ENCODE measurements around the gene ARHGAP44. TPM values are rescaled to one million over a fixed set of nuclear protein-coding genes. Genes with fewer than 3 reads are reported as not detected.
A peak's percentile ranks its signal among the peaks of the same experiment; 100 is the strongest.

The ARHGAP44 gene
- total RNA-seq, 8 experiments from 2014 or later = 0.76 to 19.1 (median 6.2) TPM

DNA sequence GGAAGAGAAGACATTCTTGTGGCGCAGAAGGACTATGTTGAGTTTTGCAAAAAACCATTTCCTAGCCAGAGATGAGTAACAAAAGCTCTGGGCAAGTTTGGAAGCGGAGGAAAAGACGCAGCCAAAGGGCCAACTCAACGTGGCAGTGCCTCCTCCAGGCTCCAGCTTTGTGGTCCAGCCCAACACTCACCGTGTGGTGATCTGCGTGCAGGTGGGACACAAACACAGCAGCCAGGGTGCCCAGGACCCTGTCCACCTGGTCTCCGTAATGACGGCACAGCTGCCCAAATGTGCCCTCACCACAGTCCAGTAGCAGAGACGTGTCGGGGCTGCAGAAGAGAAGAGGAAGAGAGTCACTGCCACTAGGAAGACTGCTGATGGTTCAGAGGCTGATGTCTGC, 207.1 kb downstream of the ARHGAP44 start:
- Histone ChIP-seq H3K4me3 (no peak overlapping the region), H3K27ac (no peak overlapping the region), H3K4me1 (replicated peaks in 1 of 2) (peaks cover 19 to 31% of the 10 kb centered on the region in 2 donors)
- ATAC-seq (replicated peaks in 6 of 8) = no peak
- in situ Hi-C loops (cut with MboI; ENCODE audit: low pct_unique_long_range_greater_than_20kb in 2 of 9, low sequenced_read_pairs in 9 of 9, unreplicated experiment in 9 of 9) = no loop called here
- WGBS, 10 experiments = 60 to 100% (median 100%) methylated on average over 1 to 6 of the region's 10 CpGs; no CpG with 5 or more reads in 2 of the 10 experiments

DNA sequence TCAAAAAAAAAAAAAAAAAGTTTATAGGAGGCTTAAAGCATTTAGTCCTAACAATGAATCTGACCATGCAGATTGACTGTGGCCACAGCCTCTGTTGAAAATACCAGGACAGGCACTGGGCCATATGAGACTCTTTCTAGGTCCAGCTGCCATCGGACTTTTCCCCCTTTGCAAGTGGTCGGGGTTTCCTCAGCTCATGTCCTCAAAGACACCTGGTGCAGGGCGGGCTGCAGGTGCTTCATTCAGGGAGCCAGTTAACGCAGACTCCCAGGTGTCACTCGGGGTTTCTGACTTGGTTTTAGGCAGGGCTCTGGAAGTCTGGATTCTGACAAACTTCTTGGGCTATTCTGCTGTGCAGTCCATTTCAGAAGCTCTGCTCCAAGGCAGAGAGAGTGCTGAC, 207.6 kb downstream of the ARHGAP44 start:
- in situ Hi-C loops (cut with MboI; ENCODE audit: low pct_unique_long_range_greater_than_20kb in 2 of 9, low sequenced_read_pairs in 9 of 9, unreplicated experiment in 9 of 9) = no loop called here
- WGBS, 10 experiments = 80 to 100% (median 92%) methylated on average over 1 to 5 of the region's 5 CpGs; no CpG with 5 or more reads in 5 of the 10 experiments

DNA sequence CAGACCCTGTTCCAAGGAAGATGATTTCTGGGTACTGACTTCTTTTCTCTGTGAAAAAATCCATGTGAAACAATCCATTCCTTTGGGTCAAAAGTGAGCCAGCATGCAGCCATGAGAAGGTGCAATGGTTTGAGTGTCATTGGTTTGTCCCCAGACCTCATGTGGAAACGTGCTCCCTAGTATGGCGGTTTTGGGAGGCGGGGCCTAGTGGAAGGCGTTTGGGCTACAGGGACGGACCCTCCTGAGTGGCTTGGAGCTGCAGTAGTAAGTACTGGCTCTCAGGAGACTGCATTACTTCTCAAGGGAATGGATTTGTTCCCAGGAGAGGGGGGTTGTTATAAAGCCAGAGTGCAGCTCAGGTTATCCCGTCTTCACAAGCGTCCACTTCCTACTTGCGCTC, 209.2 kb downstream of the ARHGAP44 start:
- no peak overlapping the region for H3K27ac ChIP-seq
- ATAC-seq (replicated peaks in 6 of 8) = no peak
- H3K4me1 ChIP-seq (replicated peaks in 1 of 2) = peaks cover 29 to 44% of the 10 kb centered on the region in 2 donors
- WGBS, 10 experiments = 6 to 89% (median 78%) methylated on average over 3 to 5 of the region's 8 CpGs; no CpG with 5 or more reads in 5 of the 10 experiments
- in situ Hi-C loops (cut with MboI; ENCODE audit: low pct_unique_long_range_greater_than_20kb in 2 of 9, low sequenced_read_pairs in 9 of 9, unreplicated experiment in 9 of 9) = no loop called here
- H3K4me3 ChIP-seq = no peak overlapping the region

More for the DNA sequence above, 207.6 kb downstream of the ARHGAP44 start:
- Histone ChIP-seq H3K4me1 (replicated peaks in 1 of 2) (peaks cover 24 to 34% of the 10 kb centered on the region in 2 donors), H3K4me3 (no peak overlapping the region), H3K27ac (no peak overlapping the region)
- no peak for ATAC-seq (replicated peaks in 6 of 8)

DNA sequence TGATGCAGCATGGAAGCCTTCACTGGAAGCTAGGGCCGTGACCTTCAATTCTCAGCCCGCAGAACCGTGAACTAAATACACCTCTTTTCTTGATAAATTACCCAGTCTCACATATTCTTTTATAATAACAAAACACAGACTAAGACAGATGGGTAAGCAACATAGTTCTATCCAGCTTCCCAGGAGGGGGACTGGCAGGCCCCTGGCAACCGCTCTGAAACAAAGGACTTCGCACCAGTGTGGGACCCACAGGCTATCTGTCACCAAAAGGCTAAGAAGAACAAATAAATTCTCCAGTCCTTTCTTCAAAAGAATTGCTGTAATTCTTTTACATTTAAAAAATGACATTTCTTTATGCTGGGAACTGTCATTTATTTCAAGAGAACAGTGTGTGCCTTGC, 209.6 kb downstream of the ARHGAP44 start:
- peak in 5 of 8 experiments; percentile 69 to 85 (median 73) for ATAC-seq (replicated peaks in 6 of 8)
- in situ Hi-C loops (cut with MboI; ENCODE audit: low pct_unique_long_range_greater_than_20kb in 2 of 9, low sequenced_read_pairs in 9 of 9, unreplicated experiment in 9 of 9) = no loop called here

DNA sequence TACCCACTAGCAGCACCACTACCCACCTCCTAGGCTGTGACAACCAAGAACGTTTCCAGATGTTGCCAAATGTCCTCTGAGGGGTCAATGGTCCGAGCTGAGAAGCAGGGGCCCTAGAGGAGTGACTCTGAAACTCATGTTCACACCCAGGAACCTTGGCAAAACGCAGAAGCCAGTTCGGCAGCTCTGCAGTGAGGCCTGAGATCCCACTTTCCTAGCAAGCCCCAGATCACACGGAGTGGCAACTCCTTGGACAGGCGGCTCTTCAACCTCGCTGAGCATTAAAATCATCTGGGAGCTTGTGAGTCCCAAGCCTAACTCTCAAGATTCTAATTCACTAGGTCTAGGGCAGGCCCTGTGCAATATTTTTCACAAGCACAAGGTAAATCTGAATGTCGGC, 211.3 kb downstream of the ARHGAP44 start:
- Histone ChIP-seq H3K27ac (no peak overlapping the region), H3K4me1 (replicated peaks in 1 of 2) (peaks cover 29 to 44% of the 10 kb centered on the region in 2 donors), H3K4me3 (no peak overlapping the region)
- in situ Hi-C loops (cut with MboI; ENCODE audit: low pct_unique_long_range_greater_than_20kb in 2 of 9, low sequenced_read_pairs in 9 of 9, unreplicated experiment in 9 of 9) = loop anchor here in 2 of 9 experiments (25.0 kb wide), 1 partner anchor 813 kb away; no protein-coding TSS in a partner anchor
- no peak for ATAC-seq (replicated peaks in 6 of 8)
- 89 to 100% (median 97%) methylated on average over 1 to 7 of the region's 8 CpGs; no CpG with 5 or more reads in 4 of the 10 experiments for WGBS, 10 experiments

More for the DNA sequence above, 209.6 kb downstream of the ARHGAP44 start:
- no peak overlapping the region for H3K27ac ChIP-seq
- WGBS, 10 experiments = 15 to 100% (median 100%) methylated on average over 1 to 4 of the region's 5 CpGs; no CpG with 5 or more reads in 3 of the 10 experiments
- no peak overlapping the region for H3K4me3 ChIP-seq
- peaks cover 29 to 44% of the 10 kb centered on the region in 2 donors for H3K4me1 ChIP-seq (replicated peaks in 1 of 2)

DNA sequence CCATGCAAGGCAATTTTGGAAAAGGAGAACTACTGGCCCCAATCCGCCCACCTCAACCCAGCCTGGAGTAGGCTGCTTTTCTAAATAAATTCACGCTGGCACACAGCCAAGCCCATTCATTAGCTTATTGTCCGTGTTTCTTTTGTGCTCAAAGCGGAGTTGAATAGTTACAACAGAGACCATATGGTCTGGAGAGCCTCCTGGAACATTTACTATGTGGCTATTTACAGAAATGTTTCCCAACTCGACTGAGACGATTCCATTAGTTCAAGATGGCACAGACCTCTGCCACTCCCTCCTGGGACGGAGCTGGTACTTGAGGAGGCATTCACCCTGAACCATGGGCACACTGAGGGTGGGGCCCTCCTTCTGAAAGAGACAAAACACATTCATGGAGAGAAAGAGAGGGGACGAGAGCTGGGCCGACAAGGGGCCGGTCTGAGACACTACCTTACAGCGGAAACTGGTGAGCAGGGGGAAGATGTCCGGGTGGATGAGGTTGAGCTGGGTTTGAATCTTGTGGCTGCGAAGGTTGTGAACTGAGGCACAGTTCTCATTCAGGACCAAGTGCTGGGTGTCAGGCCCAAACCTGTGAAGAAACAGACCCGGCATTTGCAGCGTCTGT, 212.8 kb downstream of the ARHGAP44 start:
- Histone ChIP-seq H3K27ac (peak overlapping the region in 1 of 2 donors; percentile 47), H3K4me1 (replicated peaks in 1 of 2) (peaks cover 29 to 44% of the 10 kb centered on the region in 2 donors), H3K4me3 (no peak overlapping the region)
- WGBS, 10 experiments = 10 to 71% (median 35%) methylated on average over 2 to 8 of the region's 15 CpGs; no CpG with 5 or more reads in 1 of the 10 experiments
- ATAC-seq (replicated peaks in 6 of 8) = peak in 5 of 8 experiments; percentile 65 to 80 (median 73)
- in situ Hi-C loops (cut with MboI; ENCODE audit: low pct_unique_long_range_greater_than_20kb in 2 of 9, low sequenced_read_pairs in 9 of 9, unreplicated experiment in 9 of 9) = loop anchor here in 2 of 9 experiments (25.0 kb wide), 1 partner anchor 815 kb away; no protein-coding TSS in a partner anchor

DNA sequence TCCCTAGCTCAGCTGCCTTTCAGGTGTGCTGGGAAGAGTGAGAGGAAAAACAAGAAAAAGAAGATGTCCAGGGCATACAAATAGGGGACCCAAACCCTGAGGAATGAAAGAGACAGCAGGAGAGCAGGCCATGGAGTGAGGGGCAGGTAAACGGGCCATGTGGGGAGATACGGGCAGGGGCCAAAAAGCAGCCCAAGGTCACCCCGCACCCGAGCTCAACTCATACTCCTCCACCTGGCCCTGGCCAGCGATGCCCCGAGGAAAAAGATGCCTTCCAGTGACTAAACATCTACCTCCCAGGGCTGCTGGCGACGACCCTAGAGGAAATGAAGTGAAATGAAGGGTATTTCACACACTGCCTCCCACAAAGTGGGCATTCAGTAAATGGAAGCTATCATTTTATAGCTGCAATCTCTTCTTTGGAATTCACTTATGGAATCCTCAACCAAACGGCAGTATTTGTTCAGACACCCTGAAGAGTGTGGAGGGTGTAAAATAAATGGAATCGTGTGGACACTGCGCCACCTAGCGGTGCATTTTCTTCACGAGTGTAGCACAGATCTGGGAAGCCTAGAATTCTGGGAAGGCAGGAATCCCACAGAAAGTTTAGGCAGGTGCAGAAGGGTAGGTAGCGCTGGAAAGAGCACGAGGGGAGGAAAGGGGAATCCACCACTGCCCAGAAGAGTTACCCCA, 213.6 kb downstream of the ARHGAP44 start:
- no peak overlapping the region for H3K27ac ChIP-seq
- peaks cover 26 to 37% of the 10 kb centered on the region in 2 donors for H3K4me1 ChIP-seq (replicated peaks in 1 of 2)
- ATAC-seq (replicated peaks in 6 of 8) = peak; percentile 46 to 97 (median 64)
- no peak overlapping the region for H3K4me3 ChIP-seq
- 25 to 100% (median 60%) methylated on average over 1 to 8 of the region's 15 CpGs; no CpG with 5 or more reads in 4 of the 10 experiments for WGBS, 10 experiments
- in situ Hi-C loops (cut with MboI; ENCODE audit: low pct_unique_long_range_greater_than_20kb in 2 of 9, low sequenced_read_pairs in 9 of 9, unreplicated experiment in 9 of 9) = loop anchor here in 2 of 9 experiments (25.0 kb wide), 1 partner anchor 816 kb away; no protein-coding TSS in a partner anchor

DNA sequence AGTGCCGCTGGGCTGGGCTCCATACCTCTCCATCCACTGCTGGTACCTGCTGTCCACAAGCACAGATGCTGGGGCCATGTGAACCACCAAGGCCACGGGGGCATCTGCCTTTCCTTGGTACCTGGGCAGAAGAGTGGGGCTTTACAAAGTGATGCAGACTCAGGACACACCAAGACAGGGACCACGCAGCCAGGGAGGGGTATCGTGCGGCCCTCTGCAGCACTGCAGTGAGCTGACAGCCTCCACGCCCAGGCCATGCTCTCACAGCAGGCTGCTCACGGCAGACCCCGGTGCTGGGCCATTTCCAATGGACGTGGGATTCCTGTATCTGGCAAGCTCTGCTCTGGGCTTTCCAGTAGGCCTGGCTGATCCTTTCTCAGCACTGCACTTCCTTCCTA, 214.2 kb downstream of the ARHGAP44 start:
- Histone ChIP-seq H3K27ac (no peak overlapping the region), H3K4me3 (no peak overlapping the region), H3K4me1 (replicated peaks in 1 of 2) (peaks cover 20 to 32% of the 10 kb centered on the region in 2 donors)
- peak in 6 of 8 experiments; percentile 3 to 58 (median 24) for ATAC-seq (replicated peaks in 6 of 8)
- in situ Hi-C loops (cut with MboI; ENCODE audit: low pct_unique_long_range_greater_than_20kb in 2 of 9, low sequenced_read_pairs in 9 of 9, unreplicated experiment in 9 of 9) = loop anchor here in 2 of 9 experiments (25.0 kb wide), 1 partner anchor 816 kb away; no protein-coding TSS in a partner anchor
- 43 to 80% (median 68%) methylated on average over 1 to 3 of the region's 9 CpGs; no CpG with 5 or more reads in 6 of the 10 experiments for WGBS, 10 experiments

DNA sequence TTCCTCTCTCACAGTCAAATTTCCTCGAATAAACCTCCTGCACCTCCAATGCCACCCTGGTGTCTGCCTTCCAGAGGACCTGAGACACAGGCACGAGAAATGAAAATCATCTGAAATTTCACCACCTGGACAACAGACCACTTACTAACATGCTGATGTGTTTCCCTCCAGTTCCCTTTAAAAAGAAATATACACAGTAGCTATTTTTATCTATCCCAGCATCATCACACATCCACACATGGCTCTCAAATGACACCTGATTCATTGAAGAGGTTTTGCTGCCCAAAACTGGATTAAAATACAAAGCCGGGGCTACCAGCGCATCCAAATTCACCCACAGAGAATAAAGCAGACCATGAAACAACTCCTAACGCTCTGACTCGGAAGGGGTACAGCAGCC, 214.6 kb downstream of the ARHGAP44 start:
- in situ Hi-C loops (cut with MboI; ENCODE audit: low pct_unique_long_range_greater_than_20kb in 2 of 9, low sequenced_read_pairs in 9 of 9, unreplicated experiment in 9 of 9) = loop anchor here in 2 of 9 experiments (25.0 kb wide), 1 partner anchor 817 kb away; no protein-coding TSS in a partner anchor
- Histone ChIP-seq H3K27ac (no peak overlapping the region), H3K4me1 (replicated peaks in 1 of 2) (peaks cover 15 to 29% of the 10 kb centered on the region in 2 donors), H3K4me3 (no peak overlapping the region)
- ATAC-seq (replicated peaks in 6 of 8) = no peak
- 75 to 100% (median 90%) methylated on average over 1 to 6 of the region's 6 CpGs; no CpG with 5 or more reads in 1 of the 10 experiments for WGBS, 10 experiments

DNA sequence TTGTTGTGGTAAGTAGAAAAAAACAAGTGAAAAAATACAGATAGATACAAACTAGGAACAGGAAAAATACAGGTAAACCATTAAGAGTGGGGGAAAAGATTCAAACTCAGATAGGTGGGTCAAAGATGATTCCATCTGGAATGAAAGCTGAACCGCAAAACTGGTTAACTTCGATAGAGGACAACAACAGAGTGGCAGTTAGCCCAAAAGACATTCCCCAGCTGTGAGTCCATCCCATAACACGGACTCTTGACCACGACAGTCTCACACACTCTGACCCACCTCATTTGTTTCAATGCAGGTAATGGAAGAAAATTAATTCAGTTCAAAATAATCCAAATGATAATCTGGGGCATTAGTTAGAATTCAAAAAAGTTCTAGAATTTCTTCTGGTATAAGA, 215.0 kb downstream of the ARHGAP44 start:
- in situ Hi-C loops (cut with MboI; ENCODE audit: low pct_unique_long_range_greater_than_20kb in 2 of 9, low sequenced_read_pairs in 9 of 9, unreplicated experiment in 9 of 9) = loop anchor here in 2 of 9 experiments (25.0 kb wide), 1 partner anchor 817 kb away; no protein-coding TSS in a partner anchor
- peaks cover 11 to 27% of the 10 kb centered on the region in 2 donors for H3K4me1 ChIP-seq (replicated peaks in 1 of 2)
- no peak for ATAC-seq (replicated peaks in 6 of 8)
- 50 to 100% (median 90%) methylated on average over 1 to 4 of the region's 4 CpGs; no CpG with 5 or more reads in 2 of the 10 experiments for WGBS, 10 experiments
- no peak overlapping the region for H3K27ac ChIP-seq
- H3K4me3 ChIP-seq = no peak overlapping the region

DNA sequence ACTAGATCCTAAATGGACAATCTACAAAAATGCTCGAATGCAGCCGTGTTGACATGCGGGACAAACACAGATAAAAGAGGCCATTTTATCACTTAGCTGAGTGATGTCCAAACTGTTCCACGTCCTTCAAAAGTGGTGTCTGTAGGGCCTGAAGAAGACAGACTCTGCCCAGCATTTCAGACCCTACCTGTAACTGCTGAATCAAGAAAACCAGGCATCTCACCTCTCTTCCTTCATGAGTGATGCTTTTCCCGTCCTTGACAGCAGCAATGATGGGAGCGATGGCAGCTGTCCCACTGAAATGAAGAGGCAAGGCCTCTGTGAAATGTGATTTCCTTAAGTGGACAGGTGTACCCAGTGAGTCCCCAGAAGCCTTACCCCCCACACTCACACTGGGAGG, 216.2 kb downstream of the ARHGAP44 start:
- Histone ChIP-seq H3K27ac (no peak overlapping the region), H3K4me3 (no peak overlapping the region), H3K4me1 (replicated peaks in 1 of 2) (peaks cover 9 to 19% of the 10 kb centered on the region in 2 donors)
- in situ Hi-C loops (cut with MboI; ENCODE audit: low pct_unique_long_range_greater_than_20kb in 2 of 9, low sequenced_read_pairs in 9 of 9, unreplicated experiment in 9 of 9) = loop anchor here in 2 of 9 experiments (25.0 kb wide), 1 partner anchor 818 kb away; no protein-coding TSS in a partner anchor
- 80 to 100% (median 100%) methylated on average over 1 to 3 of the region's 6 CpGs; no CpG with 5 or more reads in 2 of the 10 experiments for WGBS, 10 experiments
- no peak for ATAC-seq (replicated peaks in 6 of 8)

DNA sequence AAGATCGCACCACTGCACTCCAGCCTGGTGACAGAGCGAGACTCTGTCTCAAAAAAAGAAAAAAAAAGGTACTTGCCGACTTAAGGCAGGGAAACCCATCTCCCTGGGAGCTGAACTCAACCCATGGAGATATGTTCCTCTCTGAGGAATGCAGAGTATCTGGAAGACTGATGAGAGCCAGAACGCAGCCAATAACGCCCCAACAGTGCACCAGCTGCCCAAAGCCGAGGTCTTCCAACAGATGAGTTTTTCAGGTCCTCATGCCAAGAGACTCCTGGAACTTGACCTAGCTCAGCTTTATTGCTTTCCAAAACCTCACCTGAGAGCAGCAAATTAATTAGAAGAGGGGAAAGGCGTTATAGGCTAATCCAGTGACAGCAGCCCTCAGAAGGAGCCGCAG, 219.2 kb downstream of the ARHGAP44 start:
- 84 to 100% (median 96%) methylated on average over 2 to 6 of the region's 8 CpGs; no CpG with 5 or more reads in 3 of the 10 experiments for WGBS, 10 experiments
- in situ Hi-C loops (cut with MboI; ENCODE audit: low pct_unique_long_range_greater_than_20kb in 2 of 9, low sequenced_read_pairs in 9 of 9, unreplicated experiment in 9 of 9) = loop anchor here in 2 of 9 experiments (25.0 kb wide), 1 partner anchor 821 kb away; no protein-coding TSS in a partner anchor
- no peak for ATAC-seq (replicated peaks in 6 of 8)
- no peaks in the 10 kb centered on the region for H3K4me1 ChIP-seq (replicated peaks in 1 of 2)
- H3K27ac ChIP-seq = no peak overlapping the region
- no peak overlapping the region for H3K4me3 ChIP-seq
